Pancreas (tissue), 10 donors: ENCODE results near the gene LAMC3. TPM values are rescaled to one million over a fixed set of nuclear protein-coding genes. Genes with fewer than 3 reads are reported as not detected.

Experiments
- ATAC-seq, 4 donors: fragments of 200-7000 bp; cut with Tn5 transposase; one replicate each; pipeline versions ENCODE4 v1.8.0 to v1.9.1; 2020; ENCODE audit warnings: mild to moderate bottlenecking in 4 of 4, moderate library complexity in 4 of 4
- DNase-seq, 6 donors: peaks; one replicate each; pipeline ENCODE4 v3.0.0-alpha.2; 2020
- FAIRE-seq: peaks from 2 replicates; lab custom pipeline; 2012; peaks lifted over from hg19 to GRCh38; lab: Jason Lieb, UNC
- H3K27ac ChIP-seq, 4 donors: fragments of 200-600 bp; sonication (generic); 1 replicate in 3 of 4; 2 replicates in 1 of 4; pipeline versions ENCODE4 v1.5.0 to v1.8.0; 2020
- H3K27me3 ChIP-seq, 4 donors: fragments of 200-600 bp; one replicate each; pipeline ENCODE4 v1.8.0; 2021
- H3K36me3 ChIP-seq, 3 donors: fragments of 200-600 bp; sonication (generic) in 1 of 3; one replicate each; pipeline versions ENCODE4 v1.5.0 to v1.8.0; 2020 to 2021
- H3K4me1 ChIP-seq, 3 donors: fragments of 200-600 bp; one replicate each; pipeline ENCODE4 v1.8.0; 2021
- H3K4me3 ChIP-seq, 4 donors: fragments of 200-600 bp; sonication (generic) in 2 of 4; one replicate each; pipeline versions ENCODE4 v1.5.0 to v1.8.0; 2020 to 2021
- H3K9me3 ChIP-seq, 4 donors: fragments of 200-600 bp; one replicate each; pipeline ENCODE4 v1.8.0; 2021
- WGBS, 2 donors: extraction: QIAGEN DNeasy Blood & Tissue Kit; methylation state at CpG; one replicate each; pipeline ENCODE4 v1.1.7; 2013; 5-methylcytosine and 5-hydroxymethylcytosine counted together
- intact Hi-C, 3 donors: fragments of 100-400 bp; cut with DNase I; formaldehyde crosslinking; loops; one replicate each; pipeline versions ENCODE4 v1.11.1 to v1.14.2; 2022
- polyA plus RNA-seq, 2 donors: library from polyadenylated mRNA; stranded (reverse); fragments of 200-250 nt; gene quantifications; one replicate each; pipeline ENCODE4 v1.2.3, GENCODE V29; 2013
- total RNA-seq, 6 donors: library from RNA; stranded (reverse); fragmentation: NEBNext Ultra II Directional in 4 of 6; extraction: Animal tissue kit (Norgen Biotek cat#: 25700) in 4 of 6; gene quantifications; one replicate each; pipeline versions ENCODE4 v1.2.1 to v1.2.4, GENCODE V29; 2021 to 2023
- TF ChIP-seq, protein P1 (sequence below), 4 donors: fragments of 200-600 bp; sonication (generic) in 3 of 4; IDR thresholded peaks; one replicate each; pipeline versions ENCODE4 v1.5.0 to v1.8.0; 2021; ENCODE audit warnings: antibody characterized with exemption in 4 of 4
- donor health status: healthy with polysubstance abuse.
- donor health status: DM: no; HTN: no; CAD: no; lungs with moderate emphysema.
- donor health status: DM: no; HTN: no; CAD: no.
- donor health status: control.
- donor health status: control.
- donor health status: Bipolar disorder and iron deficiency.
- donor health status: DM: yes; HTN: yes; CAD: no.
- donor health status: DM: no; HTN: no; CAD: no.
- donor health status: DM: no; HTN: no; CAD: no.
- donor health status: DM: yes; HTN: yes; CAD: no.

The LAMC3 gene
- total and polyA plus RNA-seq, 8 donors: 1.1 to 8.9 (median 2.7) TPM

DNA sequence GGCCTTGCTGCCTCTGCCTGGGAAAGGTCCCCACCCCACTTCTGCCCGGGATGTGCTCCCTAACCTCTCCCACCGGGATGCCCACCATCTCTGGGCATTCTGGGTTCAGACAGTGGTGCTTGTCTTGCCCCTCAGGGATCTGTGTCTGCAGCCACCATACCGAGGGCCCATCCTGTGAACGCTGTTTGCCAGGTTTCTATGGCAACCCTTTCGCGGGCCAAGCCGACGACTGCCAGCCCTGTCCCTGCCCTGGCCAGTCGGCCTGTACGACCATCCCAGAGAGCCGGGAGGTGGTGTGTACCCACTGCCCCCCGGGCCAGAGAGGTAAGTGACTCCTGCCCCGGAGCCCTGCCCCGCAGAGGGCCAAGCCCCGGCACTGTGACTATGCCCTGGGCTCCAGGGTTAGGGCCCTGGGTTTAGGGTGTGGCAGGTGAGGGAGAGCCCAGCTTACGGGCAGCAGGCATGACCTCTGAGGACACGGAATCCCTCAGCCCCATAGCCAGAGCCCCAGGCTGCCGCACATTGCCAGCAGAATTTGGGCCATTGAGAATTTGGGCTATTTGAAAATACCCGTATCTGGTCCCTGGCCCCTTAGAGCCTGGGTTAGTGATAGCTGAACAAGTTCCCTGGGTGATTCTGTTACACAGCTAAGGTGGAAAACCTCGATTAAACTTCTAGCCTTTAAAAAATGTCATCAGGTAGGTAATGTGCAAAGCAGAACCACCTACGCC is 52.1 kb downstream of the LAMC3 start:
- ATAC-seq: no peak
- TF ChIP-seq, protein P1, sequence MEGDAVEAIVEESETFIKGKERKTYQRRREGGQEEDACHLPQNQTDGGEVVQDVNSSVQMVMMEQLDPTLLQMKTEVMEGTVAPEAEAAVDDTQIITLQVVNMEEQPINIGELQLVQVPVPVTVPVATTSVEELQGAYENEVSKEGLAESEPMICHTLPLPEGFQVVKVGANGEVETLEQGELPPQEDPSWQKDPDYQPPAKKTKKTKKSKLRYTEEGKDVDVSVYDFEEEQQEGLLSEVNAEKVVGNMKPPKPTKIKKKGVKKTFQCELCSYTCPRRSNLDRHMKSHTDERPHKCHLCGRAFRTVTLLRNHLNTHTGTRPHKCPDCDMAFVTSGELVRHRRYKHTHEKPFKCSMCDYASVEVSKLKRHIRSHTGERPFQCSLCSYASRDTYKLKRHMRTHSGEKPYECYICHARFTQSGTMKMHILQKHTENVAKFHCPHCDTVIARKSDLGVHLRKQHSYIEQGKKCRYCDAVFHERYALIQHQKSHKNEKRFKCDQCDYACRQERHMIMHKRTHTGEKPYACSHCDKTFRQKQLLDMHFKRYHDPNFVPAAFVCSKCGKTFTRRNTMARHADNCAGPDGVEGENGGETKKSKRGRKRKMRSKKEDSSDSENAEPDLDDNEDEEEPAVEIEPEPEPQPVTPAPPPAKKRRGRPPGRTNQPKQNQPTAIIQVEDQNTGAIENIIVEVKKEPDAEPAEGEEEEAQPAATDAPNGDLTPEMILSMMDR (IDR thresholded peaks at IDR 0.05): no peak
- H3K9me3 ChIP-seq: no peaks in the 10 kb centered on the region
- no peaks in the 10 kb centered on the region for H3K4me1 ChIP-seq
- H3K27ac ChIP-seq: no peak overlapping the region
- H3K4me3 ChIP-seq: no peak overlapping the region
- H3K36me3 ChIP-seq: no peaks in the 10 kb centered on the region
- DNase-seq: no peak
- WGBS, 2 donors: 43 to 46% methylated on average over 21 of the region's 21 CpGs
- intact Hi-C loops: loop anchor here in 2 of 3 donors (5.0 to 10.0 kb wide), 2 partner anchors 274 to 276 kb away; no protein-coding TSS in a partner anchor
- no peaks in the 10 kb centered on the region for H3K27me3 ChIP-seq
- FAIRE-seq: no peak

DNA sequence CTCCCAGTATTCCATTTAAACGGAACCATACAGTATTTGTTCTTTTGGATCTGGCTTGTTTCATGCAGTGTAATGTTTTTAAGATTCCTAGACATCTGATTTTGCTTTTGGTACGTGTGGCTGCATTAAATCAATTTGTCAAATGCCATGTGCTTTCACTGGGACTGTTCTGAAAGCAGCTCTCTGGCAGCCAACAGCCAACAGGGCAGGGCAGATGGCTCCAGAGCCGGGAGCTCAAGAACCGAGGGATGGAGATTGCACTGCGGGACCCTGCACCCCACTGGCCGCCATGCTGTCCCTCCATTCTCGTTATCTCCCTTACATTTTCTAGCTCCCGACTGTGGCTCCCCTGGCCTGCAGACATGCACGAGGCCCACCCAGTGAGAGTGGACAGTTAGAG is 54.0 kb downstream of the LAMC3 start:
- Histone ChIP-seq H3K4me3 (no peak overlapping the region), H3K9me3 (no peaks in the 10 kb centered on the region), H3K27ac (no peak overlapping the region), H3K36me3 (no peaks in the 10 kb centered on the region), H3K4me1 (no peaks in the 10 kb centered on the region), H3K27me3 (no peaks in the 10 kb centered on the region)
- intact Hi-C loops: loop anchor here in 2 of 3 donors (5.0 to 10.0 kb wide), 2 partner anchors 272 to 274 kb away; no protein-coding TSS in a partner anchor
- WGBS, 2 donors: 45 to 56% methylated on average over 9 of the region's 9 CpGs
- TF ChIP-seq, protein P1 (IDR thresholded peaks at IDR 0.05): no peak
- DNase-seq: no peak
- FAIRE-seq: no peak
- ATAC-seq: no peak

DNA sequence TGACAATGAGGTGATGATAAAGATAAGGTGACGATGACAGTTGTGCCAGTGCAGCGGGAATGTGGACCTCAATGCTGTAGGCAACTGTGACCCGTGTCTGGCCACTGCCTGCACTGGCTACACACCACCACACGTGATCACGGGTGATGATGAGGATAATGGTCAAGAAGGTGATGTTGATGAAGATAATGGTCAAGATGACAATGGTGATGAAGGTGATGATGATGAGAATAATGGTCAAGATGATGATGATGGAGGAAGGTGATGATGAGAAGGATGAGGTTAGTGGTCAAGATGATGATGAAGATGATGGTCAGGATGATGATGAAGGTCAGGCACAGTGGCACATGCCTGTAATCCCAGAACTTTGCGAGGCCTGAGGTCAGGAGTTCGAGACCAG is 56.6 kb downstream of the LAMC3 start:
- Histone ChIP-seq H3K4me3 (no peak overlapping the region), H3K9me3 (no peaks in the 10 kb centered on the region), H3K27me3 (no peaks in the 10 kb centered on the region), H3K27ac (no peak overlapping the region), H3K36me3 (no peaks in the 10 kb centered on the region), H3K4me1 (no peaks in the 10 kb centered on the region)
- FAIRE-seq (no peak), ATAC-seq (no peak), DNase-seq (no peak)
- intact Hi-C loops: loop anchor here in 1 of 3 donors (10.0 kb wide), 1 partner anchor 269 kb away; no protein-coding TSS in a partner anchor
- TF ChIP-seq, protein P1 (IDR thresholded peaks at IDR 0.05): no peak
- WGBS, 2 donors: 76 to 80% methylated on average over 7 of the region's 7 CpGs

DNA sequence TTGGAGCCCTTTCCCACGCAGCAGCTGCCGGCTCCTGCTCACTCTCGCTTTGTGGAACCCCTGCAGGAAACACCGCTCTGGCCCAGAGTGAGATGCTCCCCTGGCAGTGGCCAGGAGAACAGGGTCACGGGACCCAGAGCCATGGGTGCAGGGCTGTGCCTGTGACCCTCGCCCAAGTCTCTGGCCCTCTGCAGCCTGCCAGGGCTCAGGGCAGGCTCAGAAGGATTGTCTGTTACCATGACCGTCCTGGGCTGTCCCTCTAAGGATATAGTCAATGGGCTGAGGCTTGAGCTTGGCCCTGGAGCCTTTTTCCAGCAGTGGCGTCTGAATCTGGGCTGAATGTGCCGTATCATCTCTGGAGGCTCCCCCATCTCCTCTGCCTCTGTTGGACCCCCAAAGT is 58.7 kb downstream of the LAMC3 start:
- 47 to 60% methylated on average over 9 of the region's 9 CpGs for WGBS, 2 donors
- H3K4me1 ChIP-seq: no peaks in the 10 kb centered on the region
- ATAC-seq (no peak), FAIRE-seq (no peak), DNase-seq (no peak)
- no peaks in the 10 kb centered on the region for H3K27me3 ChIP-seq
- H3K9me3 ChIP-seq: no peaks in the 10 kb centered on the region
- no peak overlapping the region for H3K4me3 ChIP-seq
- intact Hi-C loops: loop anchor here in 1 of 3 donors (10.0 kb wide), 1 partner anchor 267 kb away; no protein-coding TSS in a partner anchor
- H3K36me3 ChIP-seq: no peaks in the 10 kb centered on the region
- TF ChIP-seq, protein P1 (IDR thresholded peaks at IDR 0.05): no peak
- H3K27ac ChIP-seq: no peak overlapping the region
